ENCODE results near the gene UBN1. TPM values are rescaled to one million over a fixed set of nuclear protein-coding genes. Genes with fewer than 3 reads are reported as not detected.
A peak's percentile ranks its signal among the peaks of the same experiment; 100 is the strongest.

Gene UBN1
- total RNA-seq, 3 donors from 2014 or later = 41.3 to 42.7 (median 41.6) TPM

DNA sequence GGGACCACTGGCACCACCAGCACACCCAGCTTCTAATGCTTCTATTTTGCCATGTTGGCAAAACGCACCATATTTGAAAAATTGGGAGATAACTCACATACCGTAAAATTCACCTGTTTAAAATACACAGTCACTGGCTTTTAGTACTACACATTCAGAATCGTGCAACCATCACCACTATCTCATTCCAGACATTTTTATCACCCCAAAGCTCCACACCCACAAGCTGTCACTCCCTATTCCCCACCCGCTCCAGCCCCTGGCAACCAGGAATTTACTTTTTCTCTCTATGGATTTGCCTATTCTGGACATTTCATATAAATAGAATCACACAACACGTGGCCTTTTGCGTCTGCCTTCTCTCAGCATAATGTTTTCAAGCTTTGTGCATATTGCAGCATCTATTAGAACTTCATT, 64.7 kb downstream of the UBN1 start:
- peak; percentile 49 for ATAC-seq
- TF ChIP-seq, protein P1, sequence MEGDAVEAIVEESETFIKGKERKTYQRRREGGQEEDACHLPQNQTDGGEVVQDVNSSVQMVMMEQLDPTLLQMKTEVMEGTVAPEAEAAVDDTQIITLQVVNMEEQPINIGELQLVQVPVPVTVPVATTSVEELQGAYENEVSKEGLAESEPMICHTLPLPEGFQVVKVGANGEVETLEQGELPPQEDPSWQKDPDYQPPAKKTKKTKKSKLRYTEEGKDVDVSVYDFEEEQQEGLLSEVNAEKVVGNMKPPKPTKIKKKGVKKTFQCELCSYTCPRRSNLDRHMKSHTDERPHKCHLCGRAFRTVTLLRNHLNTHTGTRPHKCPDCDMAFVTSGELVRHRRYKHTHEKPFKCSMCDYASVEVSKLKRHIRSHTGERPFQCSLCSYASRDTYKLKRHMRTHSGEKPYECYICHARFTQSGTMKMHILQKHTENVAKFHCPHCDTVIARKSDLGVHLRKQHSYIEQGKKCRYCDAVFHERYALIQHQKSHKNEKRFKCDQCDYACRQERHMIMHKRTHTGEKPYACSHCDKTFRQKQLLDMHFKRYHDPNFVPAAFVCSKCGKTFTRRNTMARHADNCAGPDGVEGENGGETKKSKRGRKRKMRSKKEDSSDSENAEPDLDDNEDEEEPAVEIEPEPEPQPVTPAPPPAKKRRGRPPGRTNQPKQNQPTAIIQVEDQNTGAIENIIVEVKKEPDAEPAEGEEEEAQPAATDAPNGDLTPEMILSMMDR (IDR thresholded peaks at IDR 0.05) = no peak
- Histone ChIP-seq H3K9me3 (no peaks in the 10 kb centered on the region), H3K4me3 (no peak overlapping the region), H3K36me3 (ENCODE audit: low read depth) (no peaks in the 10 kb centered on the region), H3K4me1 (ENCODE audit: low read depth) (no peaks in the 10 kb centered on the region)
- DNase-seq = no peak
- intact Hi-C loops (cut with DNase I, micrococcal nuclease) = no loop called here

GRCh38 chr16:4913130-4913773, 66.0 kb downstream of the UBN1 start:
- H3K4me3 ChIP-seq = no peak overlapping the region
- no peaks in the 10 kb centered on the region for H3K9me3 ChIP-seq
- intact Hi-C loops (cut with DNase I, micrococcal nuclease) = no loop called here
- no peaks in the 10 kb centered on the region for H3K36me3 ChIP-seq (ENCODE audit: low read depth)
- TF ChIP-seq, protein P1 (IDR thresholded peaks at IDR 0.05) = no peak
- no peaks in the 10 kb centered on the region for H3K4me1 ChIP-seq (ENCODE audit: low read depth)
- ATAC-seq (no peak), DNase-seq (no peak)

- H3K36me3 ChIP-seq (ENCODE audit: low read depth) = no peaks in the 10 kb centered on the region
- intact Hi-C loops (cut with DNase I, micrococcal nuclease) = no loop called here
- no peak overlapping the region for H3K4me3 ChIP-seq
- H3K9me3 ChIP-seq = no peaks in the 10 kb centered on the region
- TF ChIP-seq, protein P1 (IDR thresholded peaks at IDR 0.05) = no peak
- DNase-seq (no peak), ATAC-seq (no peak)
- peaks cover 4% of the 10 kb centered on the region for H3K4me1 ChIP-seq (ENCODE audit: low read depth)
Measured at GRCh38 chr16:4913774-4914525, 66.7 kb downstream of the UBN1 start.

DNA sequence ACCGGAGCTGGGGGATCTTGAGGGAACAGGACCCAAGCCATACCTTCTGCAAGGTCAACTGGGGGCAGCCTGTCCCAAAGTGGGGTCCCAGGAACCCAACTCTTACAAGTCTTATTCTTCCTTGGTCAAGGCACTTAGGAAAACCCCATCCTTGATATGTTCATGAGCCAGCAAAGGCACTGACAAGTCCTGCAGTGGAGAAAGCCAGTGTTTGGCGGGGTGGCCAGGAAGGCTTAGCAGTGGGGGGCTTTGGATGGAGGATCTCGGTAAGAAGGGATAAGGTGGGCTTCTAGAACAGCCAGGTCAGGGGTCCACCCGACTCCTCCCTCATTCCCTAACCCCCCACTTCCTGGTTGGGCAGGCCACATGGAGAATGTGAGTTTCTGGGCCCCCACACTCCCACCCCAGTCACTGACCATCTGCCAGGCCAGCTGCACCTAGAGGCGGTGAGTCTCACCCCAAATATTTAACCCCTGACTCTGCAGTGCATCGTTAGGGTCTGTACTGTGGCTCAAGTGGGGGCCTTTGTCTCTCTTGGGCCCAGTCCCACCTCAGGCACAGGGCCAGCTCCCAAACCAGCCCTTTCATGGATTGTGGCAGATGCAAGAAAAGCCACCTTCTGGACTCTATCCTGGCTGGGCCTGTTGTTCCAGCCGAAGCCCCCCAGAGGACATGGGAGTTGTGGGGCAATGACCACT, 67.4 kb downstream of the UBN1 start:
- Histone ChIP-seq H3K4me3 (no peak overlapping the region), H3K9me3 (no peaks in the 10 kb centered on the region), H3K4me1 (ENCODE audit: low read depth) (peaks cover 4% of the 10 kb centered on the region), H3K36me3 (ENCODE audit: low read depth) (no peaks in the 10 kb centered on the region)
- DNase-seq = no peak
- no peak for ATAC-seq
- TF ChIP-seq, protein P1 (IDR thresholded peaks at IDR 0.05) = no peak
- intact Hi-C loops (cut with DNase I, micrococcal nuclease) = no loop called here

DNA sequence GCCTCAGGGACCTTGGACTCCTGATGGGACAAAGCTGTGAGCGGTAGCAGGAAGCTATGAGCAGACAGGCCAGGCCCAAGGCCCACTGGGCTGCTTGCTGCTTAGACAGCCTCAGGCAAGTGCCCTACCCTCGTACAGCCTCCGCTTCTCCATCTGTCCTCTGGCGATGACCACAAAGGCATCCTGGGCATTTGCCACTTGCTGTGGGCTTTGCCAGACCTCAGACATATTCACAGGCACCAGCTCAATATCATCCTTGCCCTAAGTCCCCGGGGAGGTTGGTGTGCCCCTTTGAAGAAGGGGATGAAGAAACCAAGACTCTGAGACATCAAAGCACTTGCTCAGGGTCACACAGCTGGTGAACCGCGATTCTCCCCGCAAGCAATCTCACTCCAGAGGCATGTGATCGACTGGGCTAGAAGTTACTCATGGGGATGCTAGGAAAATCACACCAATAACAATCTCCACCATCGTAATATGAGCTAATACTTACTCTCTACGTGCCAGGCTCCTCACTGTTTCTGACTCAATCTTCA, 68.0 kb downstream of the UBN1 start:
- DNase-seq = no peak
- Histone ChIP-seq H3K36me3 (ENCODE audit: low read depth) (no peaks in the 10 kb centered on the region), H3K9me3 (no peaks in the 10 kb centered on the region), H3K4me1 (ENCODE audit: low read depth) (peaks cover 4% of the 10 kb centered on the region), H3K4me3 (no peak overlapping the region)
- TF ChIP-seq, protein P1 (IDR thresholded peaks at IDR 0.05) = no peak
- intact Hi-C loops (cut with DNase I, micrococcal nuclease) = no loop called here
- no peak for ATAC-seq
